Hepatocyte (in vitro differentiated cells): ENCODE results near the gene GRIK1. TPM values are rescaled to one million over a fixed set of nuclear protein-coding genes. Genes with fewer than 3 reads are reported as not detected.

Experiments
- DNase-seq: peaks from one replicate; pipeline ENCODE4 v3.0.0-alpha.2; 2016; ENCODE audit warnings: low spot score
- H2AFZ ChIP-seq: fragments of 200-600 bp; sonication (generic); 2 replicates; pipeline ENCODE4 v1.6.0; 2016; ENCODE audit warnings: antibody characterized with exemption, mild to moderate bottlenecking
- H3K27ac ChIP-seq: fragments of 200-600 bp; sonication (generic); 2 replicates; pipeline ENCODE4 v1.5.1; 2016; ENCODE audit warnings: mild to moderate bottlenecking
- H3K27me3 ChIP-seq: fragments of 200-600 bp; sonication (generic); 2 replicates; pipeline ENCODE4 v1.6.1; 2016
- H3K36me3 ChIP-seq: fragments of 200-600 bp; sonication (generic); replicated peaks from 2 replicates; pipeline ENCODE4 v1.5.1; 2016; ENCODE audit warnings: low read depth; ENCODE audit not compliant: insufficient read depth
- H3K4me1 ChIP-seq: fragments of 200-600 bp; sonication (generic); 2 replicates; pipeline ENCODE4 v1.5.1; 2016; ENCODE audit warnings: mild to moderate bottlenecking, moderate library complexity; ENCODE audit not compliant: insufficient read depth
- H3K4me2 ChIP-seq: fragments of 200-600 bp; sonication (generic); 2 replicates; pipeline ENCODE4 v1.6.0; 2016
- H3K4me3 ChIP-seq: fragments of 200-600 bp; sonication (generic); 2 replicates; pipeline ENCODE4 v1.5.1; 2016; ENCODE audit warnings: mild to moderate bottlenecking
- H3K79me2 ChIP-seq: fragments of 200-600 bp; sonication (generic); 2 replicates; pipeline ENCODE4 v1.6.0; 2017; ENCODE audit warnings: mild to moderate bottlenecking
- H3K9me2 ChIP-seq: fragments of 200-600 bp; sonication (generic); replicated peaks from 2 replicates; pipeline ENCODE4 v1.6.0; 2017; ENCODE audit warnings: mild to moderate bottlenecking; ENCODE audit not compliant: insufficient read depth
- H3K9me3 ChIP-seq: fragments of 200-600 bp; sonication (generic); 2 replicates; pipeline ENCODE4 v1.5.1; 2016; ENCODE audit warnings: low read depth, mild to moderate bottlenecking
- H4K20me1 ChIP-seq: fragments of 200-600 bp; sonication (generic); 2 replicates; pipeline ENCODE4 v1.6.0; 2016; ENCODE audit warnings: mild to moderate bottlenecking; ENCODE audit not compliant: insufficient read depth, poor library complexity, severe bottlenecking
- CTCF ChIP-seq: fragments of 200-600 bp; sonication (generic); IDR thresholded peaks from 2 replicates; pipeline ENCODE4 v1.5.1; 2016; ENCODE audit warnings: antibody characterized with exemption, mild to moderate bottlenecking; ENCODE audit not compliant: poor library complexity
- EZH2 ChIP-seq: fragments of 200-600 bp; sonication (generic); IDR thresholded peaks from 2 replicates; pipeline ENCODE4 v1.6.1; 2016; ENCODE audit warnings: antibody characterized with exemption, mild to moderate bottlenecking, borderline replicate concordance
- EZH2phosphoT487 ChIP-seq: fragments of 200-600 bp; sonication (generic); IDR thresholded peaks from one replicate; pipeline ENCODE4 v1.6.1; 2018; ENCODE audit warnings: antibody characterized with exemption, mild to moderate bottlenecking, low read depth, moderate library complexity; ENCODE audit not compliant: unreplicated experiment, severe bottlenecking
- WGBS: methylation state at CpG from one replicate; pipeline ENCODE4 v1.1.6; 2016; ENCODE audit warnings: low lambda C conversion rate; ENCODE audit errors: missing lambda C conversion rate; 5-methylcytosine and 5-hydroxymethylcytosine counted together
- polyA plus RNA-seq: library from polyadenylated mRNA; unstranded; fragments of >200 nt; fragmentation: Nextera tagmentation; extraction: Ambion mirVana; gene quantifications from 2 replicates; pipeline ENCODE4 v1.2.1, GENCODE V29; 2016
- total RNA-seq: library from RNA; depleted of rRNA; stranded (reverse); fragments of >200 nt; gene quantifications from 2 replicates; pipeline ENCODE4 v1.2.3, GENCODE V29; 2014

The GRIK1 gene
- total and polyA plus RNA-seq, 2 experiments from 2014 or later: 0.77 to 2.3 TPM

GRCh38 chr21:29660047-29660720, 279.6 kb downstream of the GRIK1 start:
- 89% methylated on average over 2 of the region's 2 CpGs for WGBS
- no peak for DNase-seq

GRCh38 chr21:29658934-29659203, 280.9 kb downstream of the GRIK1 start:
- no peak for DNase-seq
- no peak overlapping the region for H3K4me2 ChIP-seq
- H4K20me1 ChIP-seq: no peaks in the 10 kb centered on the region
- H3K9me2 ChIP-seq: no peaks in the 10 kb centered on the region
- no peaks in the 10 kb centered on the region for H3K36me3 ChIP-seq
- H3K27ac ChIP-seq: no peak overlapping the region
- H2AFZ ChIP-seq: no peak overlapping the region
- 81% methylated on average over 1 of the region's 1 CpG for WGBS
- no peak overlapping the region for H3K4me3 ChIP-seq
- TF ChIP-seq EZH2 (no peak), EZH2phosphoT487 (no peak), CTCF (no peak)
- no peaks in the 10 kb centered on the region for H3K79me2 ChIP-seq
- H3K9me3 ChIP-seq: no peaks in the 10 kb centered on the region
- H3K27me3 ChIP-seq: no peaks in the 10 kb centered on the region
- no peaks in the 10 kb centered on the region for H3K4me1 ChIP-seq

More at GRCh38 chr21:29660047-29660720, 279.6 kb downstream of the GRIK1 start:
- H4K20me1 ChIP-seq: no peaks in the 10 kb centered on the region
- no peaks in the 10 kb centered on the region for H3K9me2 ChIP-seq
- H2AFZ ChIP-seq: no peak overlapping the region
- H3K9me3 ChIP-seq: no peaks in the 10 kb centered on the region
- H3K4me1 ChIP-seq: no peaks in the 10 kb centered on the region
- no peak overlapping the region for H3K4me3 ChIP-seq
- no peak overlapping the region for H3K4me2 ChIP-seq
- no peaks in the 10 kb centered on the region for H3K79me2 ChIP-seq
- no peaks in the 10 kb centered on the region for H3K36me3 ChIP-seq
- TF ChIP-seq EZH2phosphoT487 (no peak), EZH2 (no peak)
- no peaks in the 10 kb centered on the region for H3K27me3 ChIP-seq
- H3K27ac ChIP-seq: no peak overlapping the region

GRCh38 chr21:29658177-29658933, 281.4 kb downstream of the GRIK1 start:
- no peak overlapping the region for H3K4me3 ChIP-seq
- H3K9me2 ChIP-seq: no peaks in the 10 kb centered on the region
- TF ChIP-seq CTCF: no peak
- TF ChIP-seq EZH2phosphoT487: no peak
- TF ChIP-seq EZH2: no peak
- no peaks in the 10 kb centered on the region for H3K79me2 ChIP-seq
- H4K20me1 ChIP-seq: no peaks in the 10 kb centered on the region
- 92% methylated on average over 10 of the region's 10 CpGs for WGBS
- H2AFZ ChIP-seq: no peak overlapping the region
- no peak overlapping the region for H3K27ac ChIP-seq
- H3K9me3 ChIP-seq: no peaks in the 10 kb centered on the region
- H3K4me1 ChIP-seq: no peaks in the 10 kb centered on the region
- no peak for DNase-seq
- no peak overlapping the region for H3K4me2 ChIP-seq
- no peaks in the 10 kb centered on the region for H3K36me3 ChIP-seq
- no peaks in the 10 kb centered on the region for H3K27me3 ChIP-seq
